Fibroblast of skin of right biceps (primary cell): ENCODE data around the gene PROCA1.
"Not testable (repeated sequence)": the region's sequence is repeated elsewhere in the genome, so short reads cannot be mapped to it uniquely, and the experiment has no call there.

Experiments
- DNase-seq: peaks from one replicate; pipeline ENCODE4 v3.0.0-alpha.2; 2013

Gene PROCA1

DNA sequence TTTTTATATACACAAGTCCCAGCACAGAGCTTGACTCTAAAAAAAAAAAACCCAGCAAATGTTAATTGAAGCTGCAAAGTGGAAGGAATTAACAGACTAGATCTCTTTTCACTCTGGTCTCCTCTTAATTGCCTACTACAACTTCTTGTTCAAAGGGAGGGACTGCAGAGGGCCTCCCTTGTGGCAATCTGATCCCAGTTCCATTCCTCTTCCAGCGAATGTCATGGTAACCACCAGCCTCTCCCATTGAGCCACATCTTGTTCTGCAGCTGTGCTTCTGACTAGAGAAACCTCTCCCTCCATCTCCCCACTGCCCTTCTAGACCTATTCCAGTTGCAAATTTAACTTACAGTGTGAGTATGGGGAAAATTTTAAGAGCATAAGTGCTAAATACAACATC is 43.8 kb downstream of the PROCA1 start:
- DNase-seq = no peak

- DNase-seq = no peak
Observed at GRCh38 chr17:28665994-28666393, 45.7 kb downstream of the PROCA1 start.

- no peak for DNase-seq
Observed at GRCh38 chr17:28663723-28664122, 48.0 kb downstream of the PROCA1 start.

DNA sequence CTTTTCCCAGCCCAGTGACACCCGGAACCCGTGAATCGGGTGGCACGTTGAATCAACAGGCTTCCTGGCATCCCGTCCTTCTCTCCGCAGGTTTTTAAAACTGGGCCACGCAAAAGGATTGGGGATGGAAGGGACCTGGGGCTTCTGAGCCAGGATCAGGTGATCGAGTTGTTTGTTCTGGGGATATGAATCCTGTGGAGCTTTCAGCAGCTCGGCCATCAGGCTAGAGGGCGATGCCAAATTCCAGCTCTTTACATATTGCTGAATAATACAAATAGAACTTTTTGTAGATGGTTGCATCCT is 49.2 kb downstream of the PROCA1 start:
- DNase-seq = no peak

DNA sequence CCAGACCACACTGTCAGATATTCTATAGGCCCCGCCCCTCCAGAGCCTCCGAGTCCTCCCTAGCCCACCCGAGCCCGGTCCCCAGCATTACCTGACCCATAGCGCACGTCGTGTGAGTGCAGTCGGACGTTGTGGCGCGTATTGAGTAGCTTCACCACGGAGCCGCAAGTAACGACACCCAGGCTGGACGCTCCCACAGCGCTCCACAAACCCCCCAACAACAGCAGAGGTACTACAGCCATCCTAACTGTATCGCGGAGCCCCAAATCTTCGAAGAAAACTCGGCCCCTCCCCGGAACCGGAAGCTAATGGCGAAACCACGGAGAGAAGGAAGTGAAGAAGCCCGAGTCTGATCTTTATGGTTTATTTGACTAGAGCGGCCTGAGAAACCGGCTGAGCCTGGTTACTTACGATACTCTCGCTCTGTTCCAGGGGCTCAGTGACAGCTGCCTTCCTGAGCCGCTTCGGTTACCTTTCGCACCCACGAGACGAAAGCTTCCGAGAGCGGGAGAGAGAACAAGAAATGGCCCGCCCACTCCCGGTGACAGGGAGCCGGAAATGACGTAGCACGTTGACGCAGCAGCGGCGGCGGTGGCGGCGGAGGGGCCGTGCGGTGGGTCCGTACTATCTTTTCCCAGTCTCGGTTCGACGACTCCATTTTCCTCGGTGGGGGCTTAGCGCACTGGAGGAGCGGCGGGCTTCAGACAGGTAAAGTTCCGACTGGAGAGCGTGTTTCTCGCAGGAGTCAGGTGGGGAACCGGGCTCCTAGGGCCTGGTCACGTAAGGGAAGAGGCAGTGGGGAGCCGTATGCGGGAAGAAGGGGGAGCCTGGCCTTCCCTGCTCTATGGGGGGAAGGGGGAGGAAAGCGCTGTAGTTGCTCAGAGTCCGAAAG is 49.8 kb downstream of the PROCA1 start, which contains the start of the genes SDF2 and SUPT6H:
TSS of gene SDF2 (minus strand) at position 272 of the 892 bp plus-strand sequence. CDS start at position 242, 30 bp downstream.
TSS of gene SUPT6H (plus strand) at position 571 of the 892 bp plus-strand sequence. CDS start 11,197 bp downstream, outside the sequence.
- peak; percentile 86 for DNase-seq

DNA sequence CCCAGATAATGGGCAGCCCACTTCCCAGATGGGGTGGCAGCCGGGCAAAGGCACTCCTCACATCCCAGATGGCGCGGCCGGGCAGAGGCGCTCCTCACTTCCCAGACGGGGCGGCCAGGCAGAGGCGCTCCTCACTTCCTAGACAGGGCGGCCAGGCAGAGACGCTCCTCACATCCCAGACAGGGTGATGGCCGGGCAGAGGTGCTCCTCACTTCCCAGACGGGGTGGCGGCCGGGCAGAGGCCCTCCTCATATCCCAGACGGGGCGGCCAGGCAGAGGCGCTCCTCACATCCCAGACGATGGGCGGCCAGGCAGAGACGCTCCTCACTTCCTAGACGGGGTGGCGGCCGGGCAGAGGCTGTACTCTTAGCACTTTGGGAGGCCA is 52.2 kb downstream of the PROCA1 start:
- DNase-seq = not testable (repeated sequence)

DNA sequence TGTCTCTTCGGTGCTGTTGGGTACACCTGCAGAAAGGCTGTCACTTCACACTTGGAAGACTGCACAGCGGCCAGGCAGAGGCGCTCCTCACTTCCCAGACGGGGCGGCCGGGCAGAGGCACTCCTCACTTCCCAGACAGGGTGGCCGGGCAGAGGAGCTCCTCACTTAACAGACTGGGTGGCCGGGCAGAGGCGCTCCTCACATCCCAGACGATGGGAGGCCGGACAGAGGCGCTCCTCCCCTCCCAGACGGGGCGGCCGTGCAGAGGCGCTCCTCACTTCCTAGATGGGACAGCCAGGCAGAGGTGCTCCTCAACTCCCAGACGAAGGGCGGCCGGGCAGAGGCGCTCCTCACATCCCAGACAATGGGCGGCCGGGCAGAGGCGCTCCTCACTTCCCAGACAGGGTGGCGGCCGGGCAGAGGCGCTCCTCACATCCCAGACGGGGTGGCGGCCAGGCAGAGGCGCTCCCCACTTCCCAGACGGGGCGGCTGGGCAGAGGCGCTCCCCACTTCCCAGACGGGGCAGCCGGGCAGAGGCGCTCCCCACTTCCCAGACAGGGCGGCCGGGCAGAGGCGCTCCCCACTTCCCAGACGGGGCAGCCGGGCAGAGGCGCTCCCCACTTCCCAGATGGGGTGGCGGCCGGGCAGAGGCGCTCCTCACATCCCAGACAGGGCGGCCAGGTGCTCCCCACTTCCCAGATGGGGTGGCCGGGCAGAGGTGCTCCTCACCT is 52.8 kb downstream of the PROCA1 start:
- DNase-seq = not testable (repeated sequence)

DNA sequence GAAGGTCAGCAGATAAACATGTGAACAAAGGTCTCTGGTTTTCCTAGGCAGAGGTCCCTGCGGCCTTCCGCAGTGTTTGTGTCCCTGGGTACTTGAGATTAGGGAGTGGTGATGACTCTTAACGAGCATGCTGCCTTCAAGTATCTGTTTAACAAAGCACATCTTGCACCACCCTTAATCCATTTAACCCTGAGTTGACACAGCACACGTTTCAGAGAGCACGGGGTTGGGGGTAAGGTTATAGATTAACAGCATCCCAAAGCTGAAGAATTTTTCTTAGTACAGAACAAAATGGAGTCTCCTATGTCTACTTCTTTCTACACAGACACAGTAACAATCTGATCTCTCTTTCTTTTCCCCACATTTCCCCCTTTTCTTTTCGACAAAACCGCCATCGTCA is 53.3 kb downstream of the PROCA1 start:
- not testable (repeated sequence) for DNase-seq

- DNase-seq = no peak
Observed at GRCh38 chr17:28657756-28658155, 53.9 kb downstream of the PROCA1 start.

- no peak for DNase-seq
Observed at GRCh38 chr17:28655160-28655559, 56.5 kb downstream of the PROCA1 start.
